ENCODE measurements around the gene ZBTB20.

DNA sequence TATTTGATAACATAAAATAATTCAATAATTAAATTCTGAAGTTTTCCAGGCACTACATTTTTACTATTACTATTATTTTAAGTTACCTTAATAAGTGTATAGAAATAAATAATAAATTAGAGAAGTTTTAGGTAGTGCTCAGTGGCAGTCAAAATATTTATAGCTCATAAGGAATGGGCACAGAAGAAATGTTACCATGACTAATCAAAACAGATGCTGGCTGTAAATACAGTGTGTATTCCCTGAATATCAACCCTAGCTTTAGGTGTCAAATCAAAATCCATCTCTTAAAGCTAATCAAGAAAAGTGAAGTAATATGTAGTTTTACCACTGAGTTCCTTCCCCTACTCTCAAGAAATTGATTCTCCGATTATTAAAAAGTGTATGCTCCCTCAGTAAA, 35.5 kb downstream of the ZBTB20 start:
- TF ChIP-seq, protein P1, sequence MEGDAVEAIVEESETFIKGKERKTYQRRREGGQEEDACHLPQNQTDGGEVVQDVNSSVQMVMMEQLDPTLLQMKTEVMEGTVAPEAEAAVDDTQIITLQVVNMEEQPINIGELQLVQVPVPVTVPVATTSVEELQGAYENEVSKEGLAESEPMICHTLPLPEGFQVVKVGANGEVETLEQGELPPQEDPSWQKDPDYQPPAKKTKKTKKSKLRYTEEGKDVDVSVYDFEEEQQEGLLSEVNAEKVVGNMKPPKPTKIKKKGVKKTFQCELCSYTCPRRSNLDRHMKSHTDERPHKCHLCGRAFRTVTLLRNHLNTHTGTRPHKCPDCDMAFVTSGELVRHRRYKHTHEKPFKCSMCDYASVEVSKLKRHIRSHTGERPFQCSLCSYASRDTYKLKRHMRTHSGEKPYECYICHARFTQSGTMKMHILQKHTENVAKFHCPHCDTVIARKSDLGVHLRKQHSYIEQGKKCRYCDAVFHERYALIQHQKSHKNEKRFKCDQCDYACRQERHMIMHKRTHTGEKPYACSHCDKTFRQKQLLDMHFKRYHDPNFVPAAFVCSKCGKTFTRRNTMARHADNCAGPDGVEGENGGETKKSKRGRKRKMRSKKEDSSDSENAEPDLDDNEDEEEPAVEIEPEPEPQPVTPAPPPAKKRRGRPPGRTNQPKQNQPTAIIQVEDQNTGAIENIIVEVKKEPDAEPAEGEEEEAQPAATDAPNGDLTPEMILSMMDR (IDR thresholded peaks at IDR 0.05) = no peak
- TF ChIP-seq POLR2A (IDR thresholded peaks at IDR 0.05) = no peak
- no peak for TF ChIP-seq POLR2AphosphoS5 (IDR thresholded peaks at IDR 0.05)
